ENCODE measurements around the gene ERICH2.

GRCh38 chr2:170772295-170772694, 2.1 kb downstream of the ERICH2 start:
- TF ChIP-seq CTCF (IDR thresholded peaks at IDR 0.05) = no peak
- no peak for TF ChIP-seq POLR2A (IDR thresholded peaks at IDR 0.05)

All from ovary (tissue), 3 donors.